HEK293T (cell line): Measurements from ENCODE around the gene ZFHX2.
A peak's percentile ranks its signal among the peaks of the same experiment; 100 is the strongest.
"Not testable (repeated sequence)": the region's sequence is repeated elsewhere in the genome, so short reads cannot be mapped to it uniquely, and the experiment has no call there.

ENCODE experiments used
- CTCF ChIA-PET: fragments of 350-600 bp; formaldehyde crosslinking; extraction: SDS; loops from one replicate; lab custom pipeline; 2021; ENCODE audit warnings: antibody characterized with exemption, inconsistent platforms; lab: Yijun Ruan, JAX
- POLR2A ChIA-PET: fragments of 350-600 bp; formaldehyde crosslinking; extraction: SDS; loops from one replicate; lab custom pipeline; 2020; ENCODE audit warnings: antibody characterized with exemption, inconsistent platforms; lab: Yijun Ruan, JAX
- DNase-seq: peaks from one replicate; pipeline ENCODE4 v3.0.0; 2012; ENCODE audit warnings: mixed read lengths; ENCODE audit errors: extremely low spot score
- ARNT ChIP-seq: fragments of 450-650 bp; IDR thresholded peaks from 2 replicates; pipeline ENCODE4 v1.6.1; 2017; ENCODE audit warnings: mild to moderate bottlenecking
- BHLHE40 ChIP-seq: fragments of 450-650 bp; IDR thresholded peaks from 2 replicates; pipeline ENCODE4 v1.6.1; 2016; ENCODE audit warnings: mild to moderate bottlenecking, moderate library complexity, borderline replicate concordance
- CTBP1 ChIP-seq: fragments of 450-650 bp; IDR thresholded peaks from 2 replicates; pipeline ENCODE4 v1.6.1; 2016; ENCODE audit warnings: borderline replicate concordance
- ELF4 ChIP-seq: fragments of 450-650 bp; IDR thresholded peaks from 2 replicates; pipeline ENCODE4 v1.6.1; 2017; ENCODE audit warnings: antibody characterized with exemption
- FOXA1 ChIP-seq: fragments of 450-650 bp; IDR thresholded peaks from 2 replicates; pipeline ENCODE4 v1.6.1; 2016; ENCODE audit warnings: mild to moderate bottlenecking
- FOXK2 ChIP-seq: fragments of 450-650 bp; IDR thresholded peaks from 2 replicates; pipeline ENCODE4 v1.6.1; 2016; ENCODE audit warnings: mild to moderate bottlenecking
- FOXM1 ChIP-seq: fragments of 450-650 bp; IDR thresholded peaks from 2 replicates; pipeline ENCODE4 v1.6.1; 2017; ENCODE audit warnings: mild to moderate bottlenecking, borderline replicate concordance
- HDGF ChIP-seq: fragments of 450-650 bp; IDR thresholded peaks from 2 replicates; pipeline ENCODE4 v1.6.1; 2017; ENCODE audit warnings: antibody characterized with exemption, borderline replicate concordance
- L3MBTL2 ChIP-seq: fragments of 450-650 bp; conservative IDR thresholded peaks from 2 replicates; pipeline ENCODE4 v1.6.1; 2016; ENCODE audit warnings: mild to moderate bottlenecking
- LEF1 ChIP-seq: fragments of 450-650 bp; IDR thresholded peaks from 2 replicates; pipeline ENCODE4 v1.6.1; 2017; ENCODE audit warnings: mild to moderate bottlenecking, borderline replicate concordance
- NFRKB ChIP-seq: fragments of 450-650 bp; IDR thresholded peaks from 2 replicates; pipeline ENCODE4 v1.6.1; 2016; ENCODE audit warnings: mild to moderate bottlenecking, moderate library complexity
- PKNOX1 ChIP-seq: fragments of 450-650 bp; IDR thresholded peaks from 2 replicates; pipeline ENCODE4 v1.6.1; 2016
- SP1 ChIP-seq: fragments of 450-650 bp; IDR thresholded peaks from 2 replicates; pipeline ENCODE4 v1.6.1; 2017
- SUZ12 ChIP-seq: fragments of 450-650 bp; IDR thresholded peaks from 2 replicates; pipeline ENCODE4 v1.6.1; 2016; ENCODE audit warnings: mild to moderate bottlenecking
- TARDBP ChIP-seq: fragments of 450-650 bp; IDR thresholded peaks from 2 replicates; pipeline ENCODE4 v1.6.1; 2016
- ZNF384 ChIP-seq: fragments of 450-650 bp; IDR thresholded peaks from 2 replicates; pipeline ENCODE4 v1.6.1; 2016

The ZFHX2 gene

DNA sequence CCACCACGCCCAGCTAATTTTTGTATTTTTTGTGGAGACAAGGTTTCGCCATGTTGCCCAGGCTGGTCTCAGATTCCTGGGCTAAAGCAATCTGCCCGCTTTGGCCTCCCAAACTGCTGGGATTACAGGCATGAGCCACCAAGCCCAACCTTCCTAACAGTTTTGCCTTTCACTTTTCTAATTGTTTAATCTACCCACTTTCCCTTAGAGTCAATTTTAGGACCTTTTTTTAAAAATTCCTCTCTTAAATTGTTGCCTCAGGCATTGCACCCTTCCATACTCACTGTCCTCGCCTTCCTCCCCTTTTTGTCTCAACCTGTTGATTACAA lies 11.5 kb downstream of the ZFHX2 start:
- DNase-seq, result no peak
- CTCF ChIA-PET, result interaction anchor here (1.1 to 2.4 kb wide), 2 partner anchors 8 to 62 kb away, joined by 3 to 6 read pairs; no protein-coding TSS in a partner anchor
- TF ChIP-seq TARDBP (no peak), NFRKB (no peak), FOXA1 (no peak), BHLHE40 (no peak), ZNF384 (no peak)
- POLR2A ChIA-PET, result no interaction called here

GRCh38 chr14:23539248-23540140 lies 12.1 kb downstream of the ZFHX2 start:
- ChIA-PET POLR2A (interaction anchor here (1.0 to 1.5 kb wide), 4 partner anchors 16 to 22 kb away, joined by 3 to 7 read pairs (median 4); no protein-coding TSS in a partner anchor), CTCF (interaction anchor here (1.1 to 2.4 kb wide), 4 partner anchors 9 to 61 kb away, joined by 3 to 6 read pairs (median 4); no protein-coding TSS in a partner anchor)
- TF ChIP-seq NFRKB, result no peak
- TF ChIP-seq ARNT, result no peak
- no peak for TF ChIP-seq FOXK2
- no peak for TF ChIP-seq PKNOX1
- TF ChIP-seq L3MBTL2, result no peak
- no peak for TF ChIP-seq BHLHE40
- no peak for TF ChIP-seq SP1
- no peak for TF ChIP-seq LEF1
- peak; percentile 81 for DNase-seq

GRCh38 chr14:23538785-23539184 lies 12.8 kb downstream of the ZFHX2 start:
- ChIA-PET POLR2A (interaction anchor here (1.0 to 1.5 kb wide), 4 partner anchors 17 to 23 kb away, joined by 3 to 7 read pairs (median 4); no protein-coding TSS in a partner anchor), CTCF (interaction anchor here (0.5 to 2.4 kb wide), 8 partner anchors 9 to 940 kb away, joined by 3 to 6 read pairs (median 4); no protein-coding TSS in a partner anchor)
- TF ChIP-seq SP1 (no peak), FOXK2 (no peak), PKNOX1 (no peak), ZNF384 (no peak)
- no peak for DNase-seq

- POLR2A ChIA-PET, result interaction anchor here (1.1 to 1.6 kb wide), 4 partner anchors 17 to 27 kb away, joined by 3 to 7 read pairs (median 4); no protein-coding TSS in a partner anchor
- TF ChIP-seq TARDBP (no peak), LEF1 (no peak), HDGF (no peak), ELF4 (no peak)
- CTCF ChIA-PET, result interaction anchor here (0.5 to 1.4 kb wide), 9 partner anchors 8 to 939 kb away, joined by 3 to 6 read pairs (median 4); partner anchors contain the start of gene THTPA
- DNase-seq, result no peak
Observed at GRCh38 chr14:23538050-23538718, 13.4 kb downstream of the ZFHX2 start.

GRCh38 chr14:23537351-23538049 lies 14.1 kb downstream of the ZFHX2 start:
- no peak for DNase-seq
- CTCF ChIA-PET, result interaction anchor here (0.8 to 1.4 kb wide), 3 partner anchors 9 to 23 kb away, joined by 4 to 6 read pairs (median 5); partner anchors contain the start of gene THTPA
- POLR2A ChIA-PET, result interaction anchor here (1.5 to 1.6 kb wide), 2 partner anchors 18 to 28 kb away, joined by 3 to 7 read pairs; no protein-coding TSS in a partner anchor
- TF ChIP-seq SUZ12 (no peak), ZNF384 (no peak), ELF4 (no peak), FOXK2 (no peak), CTBP1 (no peak), BHLHE40 (no peak), ARNT (no peak), FOXM1 (no peak), PKNOX1 (no peak), HDGF (no peak), TARDBP (no peak), NFRKB (no peak), LEF1 (no peak)

DNA sequence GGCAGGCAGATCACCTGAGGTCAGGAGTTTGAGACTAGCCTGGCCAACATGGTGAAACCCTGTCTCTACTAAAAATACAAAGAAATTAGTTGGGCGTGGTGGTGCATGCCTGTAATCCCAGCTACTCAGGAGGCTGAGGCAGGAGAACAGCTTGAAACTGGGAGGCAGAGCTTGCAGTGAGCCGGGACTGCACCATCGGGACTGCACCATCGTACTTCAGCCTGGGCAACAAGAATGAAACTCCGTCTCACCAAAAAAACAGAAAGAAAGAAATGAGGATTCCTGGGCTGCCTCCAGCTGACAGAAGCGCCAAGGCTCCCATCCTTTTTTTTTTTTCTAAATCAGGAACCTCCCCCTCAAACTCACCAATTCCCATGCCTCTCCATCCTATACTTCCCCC lies 14.7 kb downstream of the ZFHX2 start:
- DNase-seq, CTCF ChIA-PET: not testable (repeated sequence)
- POLR2A ChIA-PET, result interaction anchor here (1.6 kb wide), 1 partner anchor 28 kb away, joined by 3 read pairs; no protein-coding TSS in a partner anchor
